Activated B cell treated with CpG ODN at 0.5 μM for 24 hours (primary cell): ENCODE results near the gene DPM2. TPM values are rescaled to one million over a fixed set of nuclear protein-coding genes. Genes with fewer than 3 reads are reported as not detected.

Experiments used
- ATAC-seq: fragments of 200-7000 bp; cut with Tn5 transposase; one replicate; pipeline ENCODE4 v1.10.0; 2021; ENCODE audit warnings: low read depth, mild to moderate bottlenecking, moderate library complexity
- CTCF ChIA-PET: fragments of 350-600 bp; sonication (Branson Sonifier 250); formaldehyde crosslinking; loops from one replicate; lab custom pipeline; 2021; ENCODE audit warnings: antibody characterized with exemption; lab: Charles Lee
- POLR2A ChIA-PET: fragments of 350-600 bp; sonication (Branson Sonifier 250); formaldehyde crosslinking; loops from one replicate; lab custom pipeline; 2021; ENCODE audit warnings: antibody characterized with exemption; lab: Charles Lee
- DNase-seq: peaks from one replicate; pipeline ENCODE4 v3.0.0; 2022
- H3K27ac Mint-ChIP-seq: one replicate; pipeline ENCODE4 v1.8.0; 2020; ENCODE audit warnings: mixed read lengths
- H3K27me3 Mint-ChIP-seq: one replicate; pipeline ENCODE4 v1.8.0; 2021; ENCODE audit warnings: mixed read lengths
- H3K36me3 Mint-ChIP-seq: one replicate; pipeline ENCODE4 v1.8.0; 2021; ENCODE audit warnings: low read depth, mixed read lengths
- H3K4me1 Mint-ChIP-seq: one replicate; pipeline ENCODE4 v1.8.0; 2021; ENCODE audit warnings: mixed read lengths
- H3K4me3 Mint-ChIP-seq: one replicate; pipeline ENCODE4 v1.8.0; 2020; ENCODE audit warnings: mild to moderate bottlenecking, mixed read lengths
- H3K9me3 Mint-ChIP-seq: one replicate; pipeline ENCODE4 v1.8.0; 2020; ENCODE audit warnings: mixed read lengths
- CTCF ChIP-seq: fragments of 200-600 bp; IDR thresholded peaks from one replicate; pipeline ENCODE4 v1.8.0; 2022; ENCODE audit warnings: antibody characterized with exemption, mild to moderate bottlenecking
- intact Hi-C: fragments of 100-400 bp; cut with micrococcal nuclease; formaldehyde crosslinking; loops from one replicate; pipeline ENCODE4 v1.15.1; 2024
- total RNA-seq: library from RNA; stranded (reverse); gene quantifications from 2 replicates; pipeline ENCODE4 v1.2.3, GENCODE V29; 2022

The DPM2 gene
- total RNA-seq, 1 donor from 2014 or later, result 50.6 TPM

DNA sequence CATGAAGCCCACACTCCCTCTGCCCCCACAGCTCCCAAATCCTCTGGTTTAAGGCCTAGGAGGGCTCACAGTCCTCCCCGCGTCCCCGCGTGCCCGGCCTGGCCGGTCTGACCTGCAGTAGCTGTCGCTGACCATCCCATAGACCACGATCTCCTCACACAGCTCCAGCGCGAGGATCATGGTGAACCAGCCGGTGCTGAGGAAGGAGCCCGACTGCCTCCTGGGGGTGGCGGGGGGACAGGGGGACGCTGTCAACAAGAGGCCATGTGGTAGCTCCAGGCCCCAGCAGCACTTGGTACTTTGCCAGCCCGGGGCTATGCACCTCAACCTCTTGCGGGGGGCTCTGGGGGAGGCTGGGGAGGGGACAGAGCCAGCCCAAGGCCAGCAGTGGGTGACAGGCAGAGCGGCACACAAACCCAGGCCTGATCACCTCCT, 27.8 kb downstream of the DPM2 start:
- Mint-ChIP-seq H3K36me3 (peaks cover 58% of the 10 kb centered on the region), H3K27ac (peak overlapping the region; percentile 46)
- CTCF ChIA-PET, result no interaction called here

GRCh38 chr9:127908660-127908926, 29.1 kb downstream of the DPM2 start:
- no peak for DNase-seq
- intact Hi-C loops, result no loop called here
- Mint-ChIP-seq H3K4me3 (no peak overlapping the region), H3K27me3 (no peaks in the 10 kb centered on the region), H3K36me3 (peaks cover 51% of the 10 kb centered on the region), H3K9me3 (no peaks in the 10 kb centered on the region), H3K4me1 (peaks cover 76% of the 10 kb centered on the region), H3K27ac (peak overlapping the region; percentile 35)
- no peak for TF ChIP-seq CTCF
- CTCF ChIA-PET, result no interaction called here
- POLR2A ChIA-PET, result interaction anchor here (3.3 to 12.3 kb wide), 2 partner anchors 9 kb away, joined by 20 to 457 read pairs; partner anchors contain the start of genes ST6GALNAC4 and ST6GALNAC6
- no peak for ATAC-seq

More for the DNA sequence above, 27.8 kb downstream of the DPM2 start:
- TF ChIP-seq CTCF, result no peak
- peaks cover 73% of the 10 kb centered on the region for H3K4me1 Mint-ChIP-seq
- H3K27me3 Mint-ChIP-seq, result no peaks in the 10 kb centered on the region
- ATAC-seq (no peak), DNase-seq (no peak)
- intact Hi-C loops, result no loop called here
- H3K9me3 Mint-ChIP-seq, result no peaks in the 10 kb centered on the region
- POLR2A ChIA-PET, result interaction anchor here (0.7 to 3.3 kb wide), 4 partner anchors 10 to 131 kb away, joined by 4 to 20 read pairs (median 4); partner anchors contain the start of genes CDK9 and ST6GALNAC6
- no peak overlapping the region for H3K4me3 Mint-ChIP-seq

DNA sequence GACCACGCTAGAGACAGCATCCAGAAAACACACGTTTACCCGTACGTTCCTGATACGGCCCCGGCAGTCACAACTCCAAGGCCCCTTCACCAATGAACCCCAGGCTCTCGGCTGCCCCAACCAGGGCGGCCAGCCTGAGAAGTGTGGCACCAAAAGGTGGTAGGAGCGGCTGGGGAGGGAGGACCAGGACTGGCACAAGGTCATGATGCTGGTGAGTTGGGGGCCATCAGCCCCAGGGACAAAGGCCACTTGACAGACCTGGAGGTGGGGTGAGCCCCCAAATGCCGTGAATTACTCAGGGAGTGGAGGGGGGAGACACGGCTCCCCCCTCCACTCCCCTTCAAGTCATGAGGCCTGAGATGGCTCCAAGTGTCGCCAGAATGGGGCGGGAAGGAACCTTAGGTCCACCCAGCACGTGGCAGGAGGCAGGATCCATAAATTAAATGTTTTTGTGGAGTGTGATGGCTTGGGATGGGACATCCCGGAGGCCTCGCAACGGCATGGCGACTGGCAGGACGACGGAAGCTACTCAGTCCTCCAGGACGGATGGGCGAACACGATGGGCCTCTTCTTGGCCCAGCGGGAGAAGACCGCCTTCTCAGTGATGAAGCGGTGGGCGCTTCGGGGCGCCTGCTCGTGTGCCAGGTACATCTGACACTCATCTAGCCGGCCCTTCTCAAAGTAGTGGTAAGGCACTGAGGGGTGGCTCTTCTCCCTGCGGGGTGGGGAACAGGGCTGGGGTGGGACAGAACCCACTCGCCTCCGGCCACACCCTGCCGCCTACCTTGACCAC, 29.6 kb downstream of the DPM2 start:
- H3K36me3 Mint-ChIP-seq, result peaks cover 47% of the 10 kb centered on the region
- peaks cover 77% of the 10 kb centered on the region for H3K4me1 Mint-ChIP-seq
- intact Hi-C loops, result no loop called here
- no peak for TF ChIP-seq CTCF
- peak overlapping the region; percentile 98 for H3K27ac Mint-ChIP-seq
- ChIA-PET CTCF (no interaction called here), POLR2A (interaction anchor here (0.6 to 12.3 kb wide), 2 partner anchors 10 to 798 kb away, joined by 3 to 457 read pairs; partner anchors contain the start of gene ST6GALNAC4)
- no peak for ATAC-seq
- H3K4me3 Mint-ChIP-seq, result no peak overlapping the region
- no peak for DNase-seq
- no peaks in the 10 kb centered on the region for H3K27me3 Mint-ChIP-seq
- no peaks in the 10 kb centered on the region for H3K9me3 Mint-ChIP-seq

DNA sequence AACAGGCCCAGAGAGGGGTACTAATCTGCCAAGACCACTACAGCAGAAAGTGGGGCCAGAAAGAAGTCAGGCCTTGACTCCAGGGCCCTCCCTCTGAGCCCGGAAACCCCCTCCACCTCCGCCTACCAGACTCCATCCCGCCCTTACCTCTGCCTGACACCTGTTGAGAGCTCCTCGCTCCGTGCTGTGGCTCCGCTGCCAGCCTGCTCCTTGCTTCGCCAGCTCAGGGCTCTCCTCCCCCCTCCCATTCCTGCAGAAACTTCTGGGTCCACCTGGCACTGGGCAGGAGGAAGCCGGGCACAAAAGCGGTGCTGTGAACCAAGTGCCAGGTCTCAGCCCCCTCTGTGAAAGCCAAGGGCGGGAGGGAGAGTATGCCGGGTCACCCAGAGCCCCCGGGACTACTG, 31.9 kb downstream of the DPM2 start:
- intact Hi-C loops, result loop anchor here (1.0 kb wide), 1 partner anchor 12 kb away; the partner anchor contains the start of gene ST6GALNAC4
- TF ChIP-seq CTCF, result no peak
- H3K27me3 Mint-ChIP-seq, result no peaks in the 10 kb centered on the region
- H3K4me1 Mint-ChIP-seq, result peaks cover 73% of the 10 kb centered on the region
- DNase-seq (no peak), ATAC-seq (peak; percentile 26)
- H3K36me3 Mint-ChIP-seq, result peaks cover 24% of the 10 kb centered on the region
- peak overlapping the region; percentile 98 for H3K27ac Mint-ChIP-seq
- H3K9me3 Mint-ChIP-seq, result no peaks in the 10 kb centered on the region
- ChIA-PET CTCF (interaction anchor here (0.7 to 2.1 kb wide), 3 partner anchors 11 to 36 kb away, joined by 5 to 21 read pairs (median 12); partner anchors contain the start of gene ST6GALNAC4), POLR2A (interaction anchor here (0.6 to 12.3 kb wide), 13 partner anchors 9 to 455 kb away, joined by 3 to 457 read pairs (median 4); partner anchors contain the start of genes CDK9, LRSAM1, RPL12 and SH2D3C)
- H3K4me3 Mint-ChIP-seq, result peak overlapping the region; percentile 80
